ENCODE results near the gene PFKFB2. TPM values are rescaled to one million over a fixed set of nuclear protein-coding genes. Genes with fewer than 3 reads are reported as not detected.

The PFKFB2 gene
- total and polyA plus RNA-seq, 2 donors (not counting 1 experiment from before 2014, with no cell fraction given) = 6.5 to 18.2 TPM

GRCh38 chr1:207084232-207084631 lies 31.2 kb downstream of the PFKFB2 start:
- no peaks in the 10 kb centered on the region for H4K20me1 ChIP-seq (ENCODE audit: control insufficient read depth, insufficient read depth, low read length, poor library complexity, severe bottlenecking)
- no peak overlapping the region for H3K4me2 ChIP-seq (replicated peaks; ENCODE audit: low read depth, low read length, poor library complexity, severe bottlenecking)
- no peak overlapping the region for H3K27ac Mint-ChIP-seq
- no peaks in the 10 kb centered on the region for H3K9me3 Mint-ChIP-seq (ENCODE audit: insufficient read depth)
- WGBS (ENCODE audit: insufficient coverage) = 71% methylated on average over 1 of the region's 2 CpGs
- H3K4me3 Mint-ChIP-seq = no peak overlapping the region
- DNase-seq (no peak), ATAC-seq (ENCODE audit: low read depth) (no peak)
- no peak overlapping the region for H2AFZ ChIP-seq (ENCODE audit: insufficient read depth, low read depth, low read length, poor library complexity, severe bottlenecking)
- TF ChIP-seq, protein P1, sequence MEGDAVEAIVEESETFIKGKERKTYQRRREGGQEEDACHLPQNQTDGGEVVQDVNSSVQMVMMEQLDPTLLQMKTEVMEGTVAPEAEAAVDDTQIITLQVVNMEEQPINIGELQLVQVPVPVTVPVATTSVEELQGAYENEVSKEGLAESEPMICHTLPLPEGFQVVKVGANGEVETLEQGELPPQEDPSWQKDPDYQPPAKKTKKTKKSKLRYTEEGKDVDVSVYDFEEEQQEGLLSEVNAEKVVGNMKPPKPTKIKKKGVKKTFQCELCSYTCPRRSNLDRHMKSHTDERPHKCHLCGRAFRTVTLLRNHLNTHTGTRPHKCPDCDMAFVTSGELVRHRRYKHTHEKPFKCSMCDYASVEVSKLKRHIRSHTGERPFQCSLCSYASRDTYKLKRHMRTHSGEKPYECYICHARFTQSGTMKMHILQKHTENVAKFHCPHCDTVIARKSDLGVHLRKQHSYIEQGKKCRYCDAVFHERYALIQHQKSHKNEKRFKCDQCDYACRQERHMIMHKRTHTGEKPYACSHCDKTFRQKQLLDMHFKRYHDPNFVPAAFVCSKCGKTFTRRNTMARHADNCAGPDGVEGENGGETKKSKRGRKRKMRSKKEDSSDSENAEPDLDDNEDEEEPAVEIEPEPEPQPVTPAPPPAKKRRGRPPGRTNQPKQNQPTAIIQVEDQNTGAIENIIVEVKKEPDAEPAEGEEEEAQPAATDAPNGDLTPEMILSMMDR (IDR thresholded peaks at IDR 0.05) = no peak
- no peak for TF ChIP-seq EZH2 (IDR thresholded peaks at IDR 0.05; ENCODE audit: borderline replicate concordance, insufficient read depth, low read depth, low read length, poor library complexity, severe bottlenecking)
- peaks cover 9% of the 10 kb centered on the region for H3K4me1 Mint-ChIP-seq
- H3K4me1 ChIP-seq (ENCODE audit: control insufficient read depth in 2 of 2, insufficient read depth in 2 of 2, low read length in 2 of 2) = peaks cover 9 to 12% of the 10 kb centered on the region in 2 donors
- H3K27me3 Mint-ChIP-seq = no peaks in the 10 kb centered on the region
- intact Hi-C loops (cut with micrococcal nuclease) = loop anchor here (1.0 to 5.0 kb wide), 3 partner anchors 253 to 415 kb away; no protein-coding TSS in a partner anchor
- CTCF ChIA-PET = interaction anchor here (0.6 to 13.0 kb wide), 33 partner anchors 9 to 437 kb away, joined by 3 to 209 read pairs (median 6); partner anchors contain the start of genes CD55, CR1, CR2 and PFKFB2
- POLR2A ChIA-PET = interaction anchor here (1.1 kb wide), 1 partner anchor 238 kb away, joined by 3 read pairs; the partner anchor contains the start of gene CD55
- H3K9me3 ChIP-seq (ENCODE audit: control extremely low read depth in 1 of 3, control insufficient read depth in 2 of 3, insufficient read depth in 1 of 3, low read length in 2 of 3) = no peaks in the 10 kb centered on the region
- H3K4me3 ChIP-seq (ENCODE audit: control extremely low read depth in 1 of 5, extremely low read depth in 1 of 5, insufficient read depth in 1 of 5, low read depth in 2 of 5, low read length in 4 of 5) = no peak overlapping the region
- H3K36me3 ChIP-seq (replicated peaks in 1 of 2; ENCODE audit: control extremely low read depth in 1 of 2, control insufficient read depth in 1 of 2, extremely low read depth in 1 of 2, insufficient read depth in 2 of 2, low read length in 1 of 2) = peaks cover 0 to 2% of the 10 kb centered on the region in 2 experiments
- no peaks in the 10 kb centered on the region for H3K27me3 ChIP-seq (replicated peaks in 1 of 4; ENCODE audit: control extremely low read depth in 1 of 4, control insufficient read depth in 3 of 4, insufficient read depth in 4 of 4, low read length in 3 of 4)
- H3K79me2 ChIP-seq (ENCODE audit: control insufficient read depth, insufficient read depth, low read length) = no peaks in the 10 kb centered on the region
- H3K9ac ChIP-seq (ENCODE audit: low read length) = no peak overlapping the region
- no peak overlapping the region for H3K27ac ChIP-seq (ENCODE audit: low read length in 2 of 2)

- ChIA-PET POLR2A (interaction anchor here (0.7 to 1.1 kb wide), 2 partner anchors 30 to 237 kb away, joined by 3 read pairs; partner anchors contain the start of gene CD55), CTCF (interaction anchor here (0.6 to 13.0 kb wide), 31 partner anchors 9 to 437 kb away, joined by 3 to 209 read pairs (median 6); partner anchors contain the start of genes CD55, CR1, CR2 and PFKFB2)
- TF ChIP-seq, protein P1 (IDR thresholded peaks at IDR 0.05) = peak; percentile 77
- no peak for TF ChIP-seq EZH2 (IDR thresholded peaks at IDR 0.05; ENCODE audit: borderline replicate concordance, insufficient read depth, low read depth, low read length, poor library complexity, severe bottlenecking)
- H3K4me1 ChIP-seq (ENCODE audit: control insufficient read depth in 2 of 2, insufficient read depth in 2 of 2, low read length in 2 of 2) = peaks cover 14 to 15% of the 10 kb centered on the region in 2 donors
- Mint-ChIP-seq H3K27ac (no peak overlapping the region), H3K4me3 (no peak overlapping the region), H3K9me3 (ENCODE audit: insufficient read depth) (no peaks in the 10 kb centered on the region), H3K4me1 (peaks cover 13% of the 10 kb centered on the region), H3K27me3 (no peaks in the 10 kb centered on the region)
- no peak overlapping the region for H3K4me2 ChIP-seq (replicated peaks; ENCODE audit: low read depth, low read length, poor library complexity, severe bottlenecking)
- H3K9ac ChIP-seq (ENCODE audit: low read length) = no peak overlapping the region
- no peak overlapping the region for H3K27ac ChIP-seq (ENCODE audit: low read length in 2 of 2)
- WGBS (ENCODE audit: insufficient coverage) = 7% methylated on average over 7 of the region's 8 CpGs
- no peak overlapping the region for H2AFZ ChIP-seq (ENCODE audit: insufficient read depth, low read depth, low read length, poor library complexity, severe bottlenecking)
- DNase-seq = peak; percentile 82
- H4K20me1 ChIP-seq (ENCODE audit: control insufficient read depth, insufficient read depth, low read length, poor library complexity, severe bottlenecking) = no peaks in the 10 kb centered on the region
- ATAC-seq (ENCODE audit: low read depth) = peak; percentile 84
- no peaks in the 10 kb centered on the region for H3K79me2 ChIP-seq (ENCODE audit: control insufficient read depth, insufficient read depth, low read length)
- no peaks in the 10 kb centered on the region for H3K27me3 ChIP-seq (replicated peaks in 1 of 4; ENCODE audit: control extremely low read depth in 1 of 4, control insufficient read depth in 3 of 4, insufficient read depth in 4 of 4, low read length in 3 of 4)
- no peak overlapping the region for H3K4me3 ChIP-seq (ENCODE audit: control extremely low read depth in 1 of 5, extremely low read depth in 1 of 5, insufficient read depth in 1 of 5, low read depth in 2 of 5, low read length in 4 of 5)
- no peaks in the 10 kb centered on the region for H3K36me3 ChIP-seq (replicated peaks in 1 of 2; ENCODE audit: control extremely low read depth in 1 of 2, control insufficient read depth in 1 of 2, extremely low read depth in 1 of 2, insufficient read depth in 2 of 2, low read length in 1 of 2)
- intact Hi-C loops (cut with micrococcal nuclease) = loop anchor here (1.0 to 5.0 kb wide), 3 partner anchors 253 to 415 kb away; no protein-coding TSS in a partner anchor
- H3K9me3 ChIP-seq (ENCODE audit: control extremely low read depth in 1 of 3, control insufficient read depth in 2 of 3, insufficient read depth in 1 of 3, low read length in 2 of 3) = no peaks in the 10 kb centered on the region
Observed at GRCh38 chr1:207084701-207085180, 31.7 kb downstream of the PFKFB2 start.

Measured in B cell (primary cell).